Esophagus muscularis mucosa (tissue), 3 donors: ENCODE results near the gene RASSF1.
A peak's percentile ranks its signal among the peaks of the same experiment; 100 is the strongest.

ENCODE experiments used
- CTCF ChIP-seq, 3 experiments: fragments of 200-600 bp in 2 of 3; fragments of 450-650 bp in 1 of 3; sonication (generic) in 2 of 3; IDR thresholded peaks; one replicate each; pipeline ENCODE4 v1.5.1; 2017 to 2019; ENCODE audit warnings: antibody characterized with exemption in 3 of 3, mild to moderate bottlenecking in 2 of 3, moderate library complexity in 1 of 3
- POLR2AphosphoS5 ChIP-seq, 2 donors: sonication (generic); formaldehyde crosslinking; IDR thresholded peaks; one replicate each; pipeline ENCODE4 v1.6.1; 2017; ENCODE audit warnings: antibody characterized with exemption in 2 of 2

- TF ChIP-seq CTCF (IDR thresholded peaks at IDR 0.05) (peak; percentile 50 to 54 (median 52)), POLR2AphosphoS5 (IDR thresholded peaks at IDR 0.05) (no peak)
Observed at GRCh38 chr3:50347187-50347813, 6.7 kb upstream of the RASSF1 start.
